H9 (cell line): Measurements from ENCODE around the gene SELL. TPM values are rescaled to one million over a fixed set of nuclear protein-coding genes. Genes with fewer than 3 reads are reported as not detected.

Experiments
- DNase-seq: peaks from one replicate; pipeline ENCODE4 v3.0.0-alpha.2; 2017
- H2AFZ ChIP-seq: one replicate; pipeline ENCODE4 v1.6.1; 2013; ENCODE audit warnings: mild to moderate bottlenecking, low read length, control low read depth, moderate library complexity
- H2AK5ac ChIP-seq: 2 replicates; pipeline ENCODE4 v1.6.1; 2013; ENCODE audit warnings: low read length, control low read depth, mixed read lengths; ENCODE audit not compliant: insufficient read length
- H2BK120ac ChIP-seq: one replicate; pipeline ENCODE4 v1.6.1; 2013; ENCODE audit warnings: low read depth, mild to moderate bottlenecking, low read length, control low read depth, inconsistent platforms; ENCODE audit not compliant: poor library complexity, severe bottlenecking
- H2BK12ac ChIP-seq: 2 replicates; pipeline ENCODE4 v1.6.1; 2013; ENCODE audit warnings: low read length, control low read depth, mixed read lengths, low read depth; ENCODE audit not compliant: insufficient read length
- H2BK15ac ChIP-seq: 2 replicates; pipeline ENCODE4 v1.6.1; 2013; ENCODE audit warnings: low read depth, low read length, control low read depth
- H2BK20ac ChIP-seq: one replicate; pipeline ENCODE4 v1.6.1; 2013; ENCODE audit warnings: low read depth, mild to moderate bottlenecking, low read length, control low read depth, inconsistent platforms; ENCODE audit not compliant: poor library complexity, severe bottlenecking
- H2BK5ac ChIP-seq: 2 replicates; pipeline ENCODE4 v1.6.1; 2013; ENCODE audit warnings: low read length, control low read depth, mixed read lengths; ENCODE audit not compliant: insufficient read length
- H3K14ac ChIP-seq: 2 replicates; pipeline ENCODE4 v1.6.1; 2013; ENCODE audit warnings: low read length, control low read depth; ENCODE audit not compliant: insufficient read depth
- H3K18ac ChIP-seq: 2 replicates; pipeline ENCODE4 v1.6.1; 2013; ENCODE audit warnings: low read depth, mild to moderate bottlenecking, mixed read lengths, low read length, control low read depth; ENCODE audit not compliant: insufficient read length
- H3K23ac ChIP-seq: 2 replicates; pipeline ENCODE4 v1.6.1; 2013; ENCODE audit warnings: low read length, control low read depth, mixed read lengths, low read depth; ENCODE audit not compliant: insufficient read length
- H3K23me2 ChIP-seq: 2 replicates; pipeline ENCODE4 v1.6.1; 2013; ENCODE audit warnings: low read depth, mild to moderate bottlenecking, mixed read lengths, low read length, control low read depth; ENCODE audit not compliant: insufficient read length, poor library complexity, severe bottlenecking
- H3K27ac ChIP-seq: 2 replicates; pipeline ENCODE4 v1.5.1; 2013; ENCODE audit warnings: low read length, control low read depth, mixed read lengths, low read depth; ENCODE audit not compliant: insufficient read length
- H3K27me3 ChIP-seq: 2 replicates; pipeline ENCODE4 v1.6.1; 2013; ENCODE audit warnings: low read length, control low read depth, inconsistent platforms; ENCODE audit not compliant: insufficient read depth
- H3K4ac ChIP-seq: 2 replicates; pipeline ENCODE4 v1.6.1; 2013; ENCODE audit warnings: low read depth, mild to moderate bottlenecking, control low read depth, inconsistent platforms, low read length, moderate library complexity
- H3K4me1 ChIP-seq: 2 replicates; pipeline ENCODE4 v1.6.1; 2013; ENCODE audit warnings: low read length, control low read depth, inconsistent platforms; ENCODE audit not compliant: insufficient read depth
- H3K4me2 ChIP-seq: 2 replicates; pipeline ENCODE4 v1.6.1; 2013; ENCODE audit warnings: low read length, control low read depth, mixed read lengths; ENCODE audit not compliant: insufficient read length, insufficient read depth
- H3K56ac ChIP-seq: 2 replicates; pipeline ENCODE4 v1.6.1; 2013; ENCODE audit warnings: low read depth, mild to moderate bottlenecking, mixed read lengths, low read length, control low read depth; ENCODE audit not compliant: insufficient read length
- H3K79me1 ChIP-seq: 2 replicates; pipeline ENCODE4 v1.6.1; 2013; ENCODE audit warnings: low read depth, mild to moderate bottlenecking, moderate library complexity, low read length, control low read depth, inconsistent platforms; ENCODE audit not compliant: insufficient read depth, poor library complexity, severe bottlenecking
- H3K79me2 ChIP-seq: 2 replicates; pipeline ENCODE4 v1.6.1; 2013; ENCODE audit warnings: low read length, control low read depth, inconsistent platforms; ENCODE audit not compliant: insufficient read depth
- H3K9ac ChIP-seq: 2 replicates; pipeline ENCODE4 v1.6.1; 2013; ENCODE audit warnings: low read length, control low read depth, mixed read lengths; ENCODE audit not compliant: insufficient read length; ENCODE audit errors: extremely low read depth
- H3K9me3 ChIP-seq: one replicate; pipeline ENCODE4 v1.6.1; 2013; ENCODE audit warnings: low read depth, low read length, inconsistent platforms; ENCODE audit not compliant: control insufficient read depth
- H3T11ph ChIP-seq: one replicate; pipeline ENCODE4 v1.6.1; 2013; ENCODE audit warnings: mild to moderate bottlenecking, low read length, control low read depth, inconsistent platforms
- H4K20me1 ChIP-seq: one replicate; pipeline ENCODE4 v1.6.1; 2013; ENCODE audit not compliant: control insufficient read depth, insufficient read length, insufficient read depth
- H4K5ac ChIP-seq: 2 replicates; pipeline ENCODE4 v1.6.1; 2013; ENCODE audit warnings: low read depth, mild to moderate bottlenecking, mixed read lengths, low read length, control low read depth; ENCODE audit not compliant: insufficient read length
- H4K8ac ChIP-seq: replicated peaks from 2 replicates; pipeline ENCODE4 v1.6.1; 2013; ENCODE audit warnings: low read length, control low read depth, mixed read lengths, low read depth; ENCODE audit not compliant: insufficient read length
- H4K91ac ChIP-seq: 2 replicates; pipeline ENCODE4 v1.6.1; 2013; ENCODE audit warnings: low read depth, mild to moderate bottlenecking, moderate library complexity, mixed read lengths, low read length, control low read depth; ENCODE audit not compliant: insufficient read length
- H3K27ac Mint-ChIP-seq, 3 experiments: 2 replicates in 2 of 3; 3 replicates in 1 of 3; pipeline ENCODE4 v1.8.0; 2020 to 2021; ENCODE audit warnings: mixed read lengths in 3 of 3, mild to moderate bottlenecking in 1 of 3, moderate library complexity in 1 of 3
- H3K27me3 Mint-ChIP-seq: 2 replicates; pipeline ENCODE4 v1.8.0; 2021; ENCODE audit warnings: low read depth, mild to moderate bottlenecking, moderate library complexity, mixed read lengths
- H3K36me3 Mint-ChIP-seq, 3 experiments: 2 replicates in 2 of 3; 3 replicates in 1 of 3; pipeline ENCODE4 v1.8.0; 2020 to 2021; ENCODE audit warnings: low read depth in 3 of 3, mixed read lengths in 3 of 3; ENCODE audit not compliant: insufficient read depth in 1 of 3
- H3K4me1 Mint-ChIP-seq, 2 experiments: 2 replicates each; pipeline ENCODE4 v1.8.0; 2020; ENCODE audit warnings: mixed read lengths in 2 of 2
- H3K4me3 Mint-ChIP-seq, 2 experiments: 2 replicates in 1 of 2; 3 replicates in 1 of 2; pipeline ENCODE4 v1.8.0; 2020 to 2021; ENCODE audit warnings: mild to moderate bottlenecking in 2 of 2, mixed read lengths in 2 of 2, moderate library complexity in 1 of 2
- H3K9me3 Mint-ChIP-seq, 2 experiments: 2 replicates in 1 of 2; 3 replicates in 1 of 2; pipeline ENCODE4 v1.8.0; 2020; ENCODE audit warnings: mild to moderate bottlenecking in 2 of 2, mixed read lengths in 2 of 2, moderate library complexity in 1 of 2
- CTCF ChIP-seq: fragments of 200-600 bp; sonication (generic); conservative IDR thresholded peaks from 3 replicates; pipeline ENCODE4 v1.8.0; 2021; ENCODE audit warnings: antibody characterized with exemption, mild to moderate bottlenecking
- total RNA-seq: library from RNA; stranded (reverse); gene quantifications from 2 replicates; pipeline ENCODE4 v1.2.1, GENCODE V29; 2021

Gene SELL
- total RNA-seq, 1 experiment from 2014 or later: not detected

DNA sequence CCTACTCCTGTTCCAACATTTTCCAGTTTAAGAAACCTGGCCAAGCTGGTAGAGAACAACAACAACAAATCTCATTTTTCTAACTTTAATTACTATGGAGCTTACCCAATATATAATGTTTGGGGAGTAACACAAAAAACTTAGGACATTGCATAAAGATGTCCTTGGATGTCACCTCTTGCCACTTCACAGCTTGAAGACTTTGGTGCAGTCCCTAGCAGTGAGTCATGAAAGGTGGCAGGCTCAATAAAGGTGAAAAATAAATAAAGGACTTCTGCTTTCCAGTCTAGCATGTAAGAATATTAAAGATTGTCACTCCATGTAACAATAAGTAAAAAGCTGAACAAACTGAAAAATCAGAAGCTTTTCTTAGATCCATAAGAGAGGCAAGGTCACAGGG lies 63.9 kb downstream of the SELL start:
- no peaks in the 10 kb centered on the region for H3K79me1 ChIP-seq
- no peak overlapping the region for H3K27ac Mint-ChIP-seq
- no peak overlapping the region for H3K56ac ChIP-seq
- no peak for TF ChIP-seq CTCF
- H3K27ac ChIP-seq: no peak overlapping the region
- no peak overlapping the region for H3K4me3 Mint-ChIP-seq
- H3K9ac ChIP-seq: no peak overlapping the region
- no peaks in the 10 kb centered on the region for H3K4me1 ChIP-seq
- H3T11ph ChIP-seq: no peak overlapping the region
- no peak overlapping the region for H3K23ac ChIP-seq
- H2BK20ac ChIP-seq: no peak overlapping the region
- no peaks in the 10 kb centered on the region for H3K27me3 ChIP-seq
- no peak overlapping the region for H3K18ac ChIP-seq
- no peak overlapping the region for H2AFZ ChIP-seq
- no peak overlapping the region for H2BK12ac ChIP-seq
- H3K27me3 Mint-ChIP-seq: no peaks in the 10 kb centered on the region; the same call in 1 of the 2 replicates
- no peak for DNase-seq
- no peaks in the 10 kb centered on the region for H4K20me1 ChIP-seq
- no peak overlapping the region for H3K14ac ChIP-seq
- no peaks in the 10 kb centered on the region for H3K9me3 Mint-ChIP-seq
- H2BK15ac ChIP-seq: no peak overlapping the region
- H3K9me3 ChIP-seq: no peaks in the 10 kb centered on the region
- H4K91ac ChIP-seq: no peak overlapping the region
- no peak overlapping the region for H3K4ac ChIP-seq
- no peak overlapping the region for H2BK5ac ChIP-seq
- no peak overlapping the region for H3K4me2 ChIP-seq
- no peak overlapping the region for H4K5ac ChIP-seq
- H2AK5ac ChIP-seq: no peak overlapping the region
- no peak overlapping the region for H4K8ac ChIP-seq
- H3K79me2 ChIP-seq: no peaks in the 10 kb centered on the region
- H3K23me2 ChIP-seq: no peaks in the 10 kb centered on the region
- H3K36me3 Mint-ChIP-seq: no peaks in the 10 kb centered on the region
- H3K4me1 Mint-ChIP-seq: peaks cover 5 to 10% of the 10 kb centered on the region in 2 experiments; a peak in 3 of 4 replicates
- no peak overlapping the region for H2BK120ac ChIP-seq
